ENCODE data around the gene AXL. TPM values are rescaled to one million over a fixed set of nuclear protein-coding genes. Genes with fewer than 3 reads are reported as not detected.

Gene AXL
- total and polyA plus RNA-seq, 2 of the 8 experiments (the other 6 are each of a cell fraction or from before 2014, with no cell fraction given): 35.3 to 51.0 TPM

GRCh38 chr19:41298348-41298964 lies 79.4 kb downstream of the AXL start:
- H2BK20ac ChIP-seq (ENCODE audit: low read length): no peak overlapping the region
- H3K36me3 ChIP-seq (ENCODE audit: control insufficient read depth in 2 of 4, insufficient read depth in 4 of 4, low read length in 3 of 4): peaks cover 69 to 98% (median 95%) of the 10 kb centered on the region in 4 experiments
- no peak overlapping the region for H3K4me3 ChIP-seq (ENCODE audit: extremely low read depth in 1 of 4, insufficient read depth in 2 of 4, low read depth in 3 of 4, low read length in 4 of 4)
- DNase-seq (ENCODE audit: low read depth in 1 of 2, low spot score in 2 of 2) (no peak), FAIRE-seq (no peak)
- H4K5ac ChIP-seq (ENCODE audit: insufficient read length, low read depth, low read length): no peak overlapping the region
- H3K4me1 ChIP-seq (replicated peaks in 1 of 4; ENCODE audit: control insufficient read depth in 3 of 4, insufficient read depth in 4 of 4, low read length in 3 of 4): no peaks in the 10 kb centered on the region
- no peak overlapping the region for H2AFZ ChIP-seq (ENCODE audit: low read length)
- no peak overlapping the region for H3K4ac ChIP-seq (replicated peaks; ENCODE audit: insufficient read length, low read depth, low read length)
- WGBS, 2 experiments (ENCODE audit: extremely low coverage in 1 of 2, insufficient coverage in 1 of 2, insufficient read length in 1 of 2, insufficient replicate concordance in 2 of 2, low coverage in 1 of 2, low lambda C conversion rate in 2 of 2, missing lambda C conversion rate in 1 of 2): 92% methylated on average over 4 of the region's 4 CpGs; no CpG with 5 or more reads in 1 of the 2 experiments
- H3K18ac ChIP-seq (ENCODE audit: extremely low read depth, low read length): no peak overlapping the region
- no peak overlapping the region for H2BK5ac ChIP-seq (ENCODE audit: low read depth, low read length)
- no peak overlapping the region for H2BK120ac ChIP-seq (replicated peaks; ENCODE audit: low read depth, low read length)
- H3K4me2 ChIP-seq (ENCODE audit: insufficient read depth in 1 of 2, low read depth in 2 of 2, low read length in 2 of 2): no peak overlapping the region
- no peak overlapping the region for H2BK12ac ChIP-seq (ENCODE audit: low read depth, low read length)
- H3K23me2 ChIP-seq (ENCODE audit: low read depth, low read length): no peaks in the 10 kb centered on the region
- no peak overlapping the region for H3K23ac ChIP-seq (ENCODE audit: insufficient read length)
- peaks cover 2% of the 10 kb centered on the region; the same call in 1 of the 2 replicates for H3K79me1 ChIP-seq (ENCODE audit: low read depth, low read length)
- H3K27me3 ChIP-seq (replicated peaks in 1 of 4; ENCODE audit: control insufficient read depth in 3 of 4, extremely low read depth in 1 of 4, insufficient read depth in 3 of 4, low read length in 3 of 4): no peaks in the 10 kb centered on the region
- no peak overlapping the region for H2BK15ac ChIP-seq (ENCODE audit: low read length)
- no peaks in the 10 kb centered on the region for H3K9me3 ChIP-seq (ENCODE audit: insufficient read depth in 2 of 2, low read depth in 1 of 2, low read length in 1 of 2)
- POLR2A ChIA-PET (ENCODE audit: partially characterized antibody): interaction anchor here (0.6 to 38.6 kb wide), 3 partner anchors 5 to 1437 kb away, joined by 4 to 579 read pairs (median 579); partner anchors contain the start of genes CCDC97 and HNRNPUL1
- no peak overlapping the region for H3K9ac ChIP-seq (replicated peaks in 1 of 4; ENCODE audit: extremely low read depth in 1 of 4, low read depth in 3 of 4, low read length in 3 of 4)
- peaks cover 15 to 23% of the 10 kb centered on the region in 2 experiments for H4K20me1 ChIP-seq (replicated peaks in 1 of 2; ENCODE audit: control insufficient read depth in 1 of 2, insufficient read depth in 2 of 2, low read length in 2 of 2)
- H3K56ac ChIP-seq (replicated peaks; ENCODE audit: insufficient read length, low read depth, low read length): no peak overlapping the region
- no peak overlapping the region for H3K14ac ChIP-seq (ENCODE audit: insufficient read length)
- H2AK5ac ChIP-seq (ENCODE audit: low read depth, low read length): no peak overlapping the region
- no peaks in the 10 kb centered on the region for H3K79me2 ChIP-seq (ENCODE audit: control insufficient read depth in 1 of 2, insufficient read depth in 2 of 2, low read length in 2 of 2)
- no peak overlapping the region for H3K27ac ChIP-seq (ENCODE audit: low read depth, low read length)
- CTCF ChIA-PET (ENCODE audit: partially characterized antibody): interaction anchor here (0.9 to 7.8 kb wide), 7 partner anchors 8 to 36 kb away, joined by 3 to 63 read pairs (median 3); no protein-coding TSS in a partner anchor
- no peak overlapping the region for H4K91ac ChIP-seq (replicated peaks; ENCODE audit: insufficient read length, low read length)
- no peak overlapping the region for H4K8ac ChIP-seq (ENCODE audit: extremely low read depth, insufficient read depth, low read length)
- TF ChIP-seq BCL11A (IDR thresholded peaks at IDR 0.05; ENCODE audit: low read depth in 2 of 2, low read length in 2 of 2) (no peak), CTBP2 (IDR thresholded peaks at IDR 0.05; ENCODE audit: borderline replicate concordance, insufficient read depth, insufficient read length, low read length) (no peak), TAF1 (IDR thresholded peaks at IDR 0.05; ENCODE audit: low read depth, low read length) (no peak), YY1 (IDR thresholded peaks at IDR 0.05; ENCODE audit: low read depth, low read length) (no peak), SP4 (IDR thresholded peaks at IDR 0.05; ENCODE audit: low read length) (no peak), CTCF (IDR thresholded peaks at IDR 0.05; ENCODE audit: control extremely low read depth in 1 of 3, insufficient read depth in 1 of 3, low read depth in 1 of 3, low read length in 3 of 3) (no peak), ATF2 (IDR thresholded peaks at IDR 0.05; ENCODE audit: low read length) (no peak), SRF (IDR thresholded peaks at IDR 0.05; ENCODE audit: low read depth, low read length) (no peak), JUN (IDR thresholded peaks at IDR 0.05; ENCODE audit: low read depth, low read length) (no peak)

Data from H1 (cell line).